Epithelial cell of esophagus (primary cell): ENCODE results near the gene DCDC2C.
A peak's percentile ranks its signal among the peaks of the same experiment; 100 is the strongest.
"Not testable (repeated sequence)": the region's sequence is repeated elsewhere in the genome, so short reads cannot be mapped to it uniquely, and the experiment has no call there.

Source experiments
- DNase-seq: peaks from one replicate; pipeline ENCODE4 v3.0.0; 2010; ENCODE audit warnings: low read depth
- H3K4me3 ChIP-seq: 2 replicates; pipeline ENCODE4 v1.5.1; 2011; ENCODE audit warnings: mild to moderate bottlenecking, low read length, control low read depth
- CTCF ChIP-seq: IDR thresholded peaks from 2 replicates; pipeline ENCODE4 v1.5.1; 2011; ENCODE audit warnings: low read depth, mild to moderate bottlenecking, low read length, control low read depth, inconsistent platforms; ENCODE audit not compliant: insufficient read depth; ENCODE audit errors: missing control alignments

DCDC2C gene

GRCh38 chr2:3659447-3660432, 43.6 kb upstream of the DCDC2C start:
- no peak for DNase-seq
- no peak overlapping the region for H3K4me3 ChIP-seq
- no peak for TF ChIP-seq CTCF

GRCh38 chr2:3660640-3661039, 42.7 kb upstream of the DCDC2C start:
- not testable (repeated sequence) for H3K4me3 ChIP-seq
- DNase-seq: peak; percentile 20

- DNase-seq: no peak
- no peak overlapping the region for H3K4me3 ChIP-seq
- TF ChIP-seq CTCF: no peak
These were observed 42.2 kb upstream of the DCDC2C start for GRCh38 chr2:3661149-3661660.

GRCh38 chr2:3662239-3662638, 41.1 kb upstream of the DCDC2C start:
- no peak overlapping the region for H3K4me3 ChIP-seq
- no peak for DNase-seq
- TF ChIP-seq CTCF: no peak

- H3K4me3 ChIP-seq: no peak overlapping the region
- TF ChIP-seq CTCF: no peak
- no peak for DNase-seq
These were observed 39.3 kb upstream of the DCDC2C start for GRCh38 chr2:3664118-3664517.

GRCh38 chr2:3664925-3665324, 38.5 kb upstream of the DCDC2C start:
- no peak for TF ChIP-seq CTCF
- peak; percentile 39 for DNase-seq
- H3K4me3 ChIP-seq: no peak overlapping the region

GRCh38 chr2:3665886-3666612, 37.3 kb upstream of the DCDC2C start:
- H3K4me3 ChIP-seq: no peak overlapping the region

More at GRCh38 chr2:3665886-3666612, 37.3 kb upstream of the DCDC2C start:
- no peak for TF ChIP-seq CTCF
- no peak for DNase-seq
